ENCODE data around the gene ELMOD3.
A peak's percentile ranks its signal among the peaks of the same experiment; 100 is the strongest.

The ELMOD3 gene

DNA sequence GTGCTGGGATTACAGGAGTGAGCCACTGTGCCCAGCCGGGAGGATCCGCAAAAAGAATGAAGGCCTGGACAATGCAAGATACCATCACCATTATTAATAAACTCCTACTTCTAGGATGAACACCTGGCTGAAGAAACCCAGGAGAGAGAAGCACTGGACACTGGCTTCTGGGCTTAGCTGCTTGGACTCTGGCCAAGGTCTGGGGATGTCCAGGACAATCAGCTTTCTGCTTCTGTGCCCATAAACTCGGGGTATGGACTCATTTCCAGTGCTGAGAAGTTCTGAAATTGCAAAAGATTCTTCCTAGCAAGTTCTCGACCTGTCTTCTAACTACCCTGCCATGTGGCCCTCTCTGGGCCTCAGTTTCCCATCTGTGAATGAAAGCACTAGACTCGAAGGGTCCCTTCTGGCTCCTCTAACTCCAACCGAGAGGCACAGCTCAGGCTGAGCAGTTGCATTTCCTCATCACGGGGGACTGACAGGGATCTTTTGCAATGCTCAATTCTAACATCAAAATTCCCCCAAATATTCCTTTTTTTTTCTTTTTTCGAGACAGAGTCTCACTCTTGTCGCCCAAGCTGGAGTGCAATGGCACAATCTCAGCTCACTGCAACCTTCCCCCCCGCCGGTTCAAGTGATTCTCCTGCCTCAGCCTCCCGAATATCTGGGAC lies 61.5 kb downstream of the ELMOD3 start:
- Histone ChIP-seq H3K9me3 (ENCODE audit: insufficient read depth, low read length) (no peaks in the 10 kb centered on the region), H3K27me3 (ENCODE audit: low read depth, low read length) (no peaks in the 10 kb centered on the region), H2AFZ (ENCODE audit: low read depth, low read length) (no peak overlapping the region), H3K4me2 (ENCODE audit: low read length) (peak overlapping the region; percentile 21), H3K27ac (ENCODE audit: low read length) (no peak overlapping the region), H3K9ac (ENCODE audit: low read length) (no peak overlapping the region), H3K4me3 (ENCODE audit: low read length) (no peak overlapping the region), H3K79me2 (ENCODE audit: low read length) (peaks cover 5% of the 10 kb centered on the region; the same call in 1 of the 2 replicates), H3K36me3 (replicated peaks; ENCODE audit: low read depth, low read length) (no peaks in the 10 kb centered on the region), H4K20me1 (ENCODE audit: insufficient read depth, low read length) (no peaks in the 10 kb centered on the region), H3K4me1 (ENCODE audit: low read length) (peaks cover 41% of the 10 kb centered on the region)
- TF ChIP-seq EZH2phosphoT487 (IDR thresholded peaks at IDR 0.05; ENCODE audit: low read depth): no peak

DNA sequence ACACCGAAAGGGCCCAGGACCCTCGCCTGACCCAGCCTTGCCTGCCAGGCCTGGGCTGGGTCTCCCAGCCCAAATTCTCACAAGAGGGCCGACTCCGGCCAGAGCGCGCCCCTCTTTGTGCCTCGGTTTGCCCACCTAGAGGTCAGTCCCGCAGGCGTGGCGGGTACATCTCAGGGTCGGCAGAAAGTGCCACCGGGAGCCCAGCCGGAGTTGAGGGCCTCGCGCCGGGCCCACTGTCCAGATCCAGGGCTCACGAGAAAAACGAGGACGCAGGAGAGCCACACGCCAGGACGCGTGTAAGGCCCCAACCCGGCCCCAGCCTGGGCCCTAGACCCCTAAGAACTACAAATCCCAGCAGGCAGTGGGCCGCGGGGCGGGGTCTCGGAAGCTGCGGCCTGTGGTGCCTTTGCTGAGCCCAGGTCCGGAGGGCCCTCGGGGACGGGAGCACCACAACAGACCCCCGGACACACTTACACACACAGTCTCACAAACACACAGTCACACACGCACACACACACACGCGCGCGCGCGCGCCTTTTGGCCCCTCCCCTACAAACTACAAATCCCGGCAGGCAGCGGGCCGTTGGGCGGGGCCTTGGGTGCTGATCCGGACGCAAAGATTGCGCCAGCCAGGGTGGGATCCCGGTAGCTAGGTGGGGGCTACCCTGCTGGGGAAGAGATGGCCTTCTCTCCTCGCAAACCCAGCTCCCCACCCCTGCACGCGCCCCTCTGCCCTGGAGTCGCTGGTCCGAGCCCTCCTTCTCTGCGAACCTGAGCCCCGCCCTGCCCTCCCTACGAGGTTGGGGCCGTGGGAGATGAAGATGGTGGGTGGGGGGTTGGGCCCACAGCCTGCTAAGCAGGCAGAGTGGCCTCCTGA lies 63.8 kb downstream of the ELMOD3 start, which contains the start of gene SH2D6:
SH2D6 (plus strand) TSS at position 583 of the 877 bp plus-strand sequence. CDS start 10,752 bp downstream, outside the sequence.
- no peaks in the 10 kb centered on the region for H4K20me1 ChIP-seq (ENCODE audit: insufficient read depth, low read length)
- no peaks in the 10 kb centered on the region for H3K9me3 ChIP-seq (ENCODE audit: insufficient read depth, low read length)
- H3K4me1 ChIP-seq (ENCODE audit: low read length): peaks cover 48% of the 10 kb centered on the region
- peak within 1 kb of the TSS; percentile 91 for H3K4me3 ChIP-seq (ENCODE audit: low read length)
- TF ChIP-seq, protein P1, sequence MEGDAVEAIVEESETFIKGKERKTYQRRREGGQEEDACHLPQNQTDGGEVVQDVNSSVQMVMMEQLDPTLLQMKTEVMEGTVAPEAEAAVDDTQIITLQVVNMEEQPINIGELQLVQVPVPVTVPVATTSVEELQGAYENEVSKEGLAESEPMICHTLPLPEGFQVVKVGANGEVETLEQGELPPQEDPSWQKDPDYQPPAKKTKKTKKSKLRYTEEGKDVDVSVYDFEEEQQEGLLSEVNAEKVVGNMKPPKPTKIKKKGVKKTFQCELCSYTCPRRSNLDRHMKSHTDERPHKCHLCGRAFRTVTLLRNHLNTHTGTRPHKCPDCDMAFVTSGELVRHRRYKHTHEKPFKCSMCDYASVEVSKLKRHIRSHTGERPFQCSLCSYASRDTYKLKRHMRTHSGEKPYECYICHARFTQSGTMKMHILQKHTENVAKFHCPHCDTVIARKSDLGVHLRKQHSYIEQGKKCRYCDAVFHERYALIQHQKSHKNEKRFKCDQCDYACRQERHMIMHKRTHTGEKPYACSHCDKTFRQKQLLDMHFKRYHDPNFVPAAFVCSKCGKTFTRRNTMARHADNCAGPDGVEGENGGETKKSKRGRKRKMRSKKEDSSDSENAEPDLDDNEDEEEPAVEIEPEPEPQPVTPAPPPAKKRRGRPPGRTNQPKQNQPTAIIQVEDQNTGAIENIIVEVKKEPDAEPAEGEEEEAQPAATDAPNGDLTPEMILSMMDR (IDR thresholded peaks at IDR 0.05; ENCODE audit: low read depth, low read length): no peak
- TF ChIP-seq EZH2phosphoT487 (IDR thresholded peaks at IDR 0.05; ENCODE audit: low read depth): no peak
- H3K4me2 ChIP-seq (ENCODE audit: low read length): peak within 1 kb of the TSS; percentile 92
- peak within 1 kb of the TSS; percentile 84 for H3K9ac ChIP-seq (ENCODE audit: low read length)
- peak within 1 kb of the TSS; percentile 78 for H3K27ac ChIP-seq (ENCODE audit: low read length)
- H2AFZ ChIP-seq (ENCODE audit: low read depth, low read length): peak within 1 kb of the TSS; percentile 95
- no peaks in the 10 kb centered on the region for H3K36me3 ChIP-seq (replicated peaks; ENCODE audit: low read depth, low read length)
- H3K79me2 ChIP-seq (ENCODE audit: low read length): peaks cover 5% of the 10 kb centered on the region; the same call in 1 of the 2 replicates
- H3K27me3 ChIP-seq (ENCODE audit: low read depth, low read length): no peaks in the 10 kb centered on the region

DNA sequence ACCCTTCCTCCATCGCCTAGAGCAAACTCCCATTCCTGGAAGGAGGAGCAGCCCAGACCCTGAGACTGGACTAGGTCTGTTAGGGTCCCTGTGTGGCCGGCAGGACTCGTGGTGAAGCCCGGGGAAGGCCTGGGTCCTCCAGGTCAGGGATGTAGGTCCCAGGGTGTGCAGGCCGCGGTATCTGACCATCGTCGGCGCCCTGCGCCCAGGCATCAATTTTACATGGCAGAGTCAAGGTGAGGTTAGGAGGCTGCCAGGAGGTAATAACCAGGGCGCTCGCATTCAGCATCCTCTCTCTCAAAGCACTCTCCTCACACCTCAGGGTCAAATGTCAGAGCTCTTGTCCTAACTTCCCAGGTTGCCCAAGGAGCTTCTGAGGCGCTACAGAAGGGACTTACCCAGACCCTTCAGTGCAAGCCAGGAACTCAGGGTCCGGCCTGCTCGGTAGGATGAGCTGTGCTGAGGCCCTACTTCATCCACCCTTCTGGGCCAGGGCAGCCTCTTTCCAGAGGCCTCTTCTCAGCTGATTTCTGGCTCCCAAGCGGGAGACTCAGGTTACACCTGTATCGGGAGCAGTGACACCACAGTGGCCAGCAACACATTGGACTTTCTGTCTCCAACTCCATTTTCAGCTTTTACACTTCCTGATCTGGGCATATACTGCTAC lies 64.6 kb downstream of the ELMOD3 start:
- H3K4me3 ChIP-seq (ENCODE audit: low read length): peak overlapping the region; percentile 91
- peaks cover 48% of the 10 kb centered on the region for H3K4me1 ChIP-seq (ENCODE audit: low read length)
- H4K20me1 ChIP-seq (ENCODE audit: insufficient read depth, low read length): no peaks in the 10 kb centered on the region
- no peaks in the 10 kb centered on the region for H3K36me3 ChIP-seq (replicated peaks; ENCODE audit: low read depth, low read length)
- peak overlapping the region; percentile 95; the same call in 1 of the 2 replicates for H2AFZ ChIP-seq (ENCODE audit: low read depth, low read length)
- peak overlapping the region; percentile 92 for H3K4me2 ChIP-seq (ENCODE audit: low read length)
- H3K27ac ChIP-seq (ENCODE audit: low read length): peak overlapping the region; percentile 78
- peak overlapping the region; percentile 84 for H3K9ac ChIP-seq (ENCODE audit: low read length)
- H3K79me2 ChIP-seq (ENCODE audit: low read length): peaks cover 5% of the 10 kb centered on the region; the same call in 1 of the 2 replicates
- no peaks in the 10 kb centered on the region for H3K9me3 ChIP-seq (ENCODE audit: insufficient read depth, low read length)
- no peak for TF ChIP-seq EZH2phosphoT487 (IDR thresholded peaks at IDR 0.05; ENCODE audit: low read depth)
- TF ChIP-seq, protein P1 (IDR thresholded peaks at IDR 0.05; ENCODE audit: low read depth, low read length): no peak
- no peaks in the 10 kb centered on the region for H3K27me3 ChIP-seq (ENCODE audit: low read depth, low read length)

DNA sequence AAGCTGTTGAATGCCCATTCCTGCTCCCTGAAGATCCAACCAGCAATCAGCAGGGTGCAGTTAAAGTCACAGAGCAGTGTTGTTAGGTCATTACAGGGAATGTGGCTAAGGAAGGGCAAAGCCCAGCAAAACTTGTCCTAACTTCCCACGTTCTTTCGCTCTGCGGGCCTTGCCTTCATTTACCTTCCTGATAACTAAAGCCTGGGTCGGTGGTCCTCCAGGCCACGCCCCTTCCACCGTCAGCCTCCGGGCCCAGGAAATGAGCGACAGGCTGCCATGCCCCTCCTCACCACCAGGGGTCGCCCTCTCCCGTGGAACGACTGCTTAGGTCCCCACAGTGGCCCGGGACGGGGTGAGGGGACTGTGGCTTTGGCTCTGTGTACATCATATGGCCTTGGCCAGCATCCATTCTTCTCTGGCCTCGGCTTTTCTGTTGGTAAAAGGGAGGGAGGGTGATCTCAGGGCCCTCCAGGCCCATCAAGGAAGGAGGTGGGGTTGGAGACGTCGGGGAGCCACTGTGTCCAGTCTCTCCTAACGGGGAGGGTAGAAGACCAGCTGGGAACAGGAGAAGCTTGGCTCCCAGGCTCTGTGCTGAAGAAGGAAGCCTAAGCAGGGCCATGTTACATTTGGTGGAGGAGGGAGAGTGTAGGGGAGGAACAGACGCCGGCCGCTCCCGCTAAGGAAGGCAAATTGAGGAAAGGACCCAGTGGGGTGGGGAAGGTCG lies 66.1 kb downstream of the ELMOD3 start:
- H4K20me1 ChIP-seq (ENCODE audit: insufficient read depth, low read length): no peaks in the 10 kb centered on the region
- no peak for TF ChIP-seq EZH2phosphoT487 (IDR thresholded peaks at IDR 0.05; ENCODE audit: low read depth)
- TF ChIP-seq, protein P1 (IDR thresholded peaks at IDR 0.05; ENCODE audit: low read depth, low read length): peak; percentile 98
- no peaks in the 10 kb centered on the region for H3K9me3 ChIP-seq (ENCODE audit: insufficient read depth, low read length)
- peak overlapping the region; percentile 74 for H3K9ac ChIP-seq (ENCODE audit: low read length)
- H3K36me3 ChIP-seq (replicated peaks; ENCODE audit: low read depth, low read length): no peaks in the 10 kb centered on the region
- peak overlapping the region; percentile 91 for H2AFZ ChIP-seq (ENCODE audit: low read depth, low read length)
- peak overlapping the region; percentile 19; the same call in 1 of the 2 replicates for H3K27ac ChIP-seq (ENCODE audit: low read length)
- H3K79me2 ChIP-seq (ENCODE audit: low read length): peaks cover 5% of the 10 kb centered on the region; the same call in 1 of the 2 replicates
- H3K27me3 ChIP-seq (ENCODE audit: low read depth, low read length): no peaks in the 10 kb centered on the region
- peaks cover 48% of the 10 kb centered on the region for H3K4me1 ChIP-seq (ENCODE audit: low read length)
- H3K4me2 ChIP-seq (ENCODE audit: low read length): peak overlapping the region; percentile 92
- peak overlapping the region; percentile 78 for H3K4me3 ChIP-seq (ENCODE audit: low read length)

Data from OCI-LY3 (cell line).